ENCODE data around the gene TBX5. TPM values are rescaled to one million over a fixed set of nuclear protein-coding genes. Genes with fewer than 3 reads are reported as not detected.

TBX5 gene
- polyA plus RNA-seq, 3 donors: not detected

DNA sequence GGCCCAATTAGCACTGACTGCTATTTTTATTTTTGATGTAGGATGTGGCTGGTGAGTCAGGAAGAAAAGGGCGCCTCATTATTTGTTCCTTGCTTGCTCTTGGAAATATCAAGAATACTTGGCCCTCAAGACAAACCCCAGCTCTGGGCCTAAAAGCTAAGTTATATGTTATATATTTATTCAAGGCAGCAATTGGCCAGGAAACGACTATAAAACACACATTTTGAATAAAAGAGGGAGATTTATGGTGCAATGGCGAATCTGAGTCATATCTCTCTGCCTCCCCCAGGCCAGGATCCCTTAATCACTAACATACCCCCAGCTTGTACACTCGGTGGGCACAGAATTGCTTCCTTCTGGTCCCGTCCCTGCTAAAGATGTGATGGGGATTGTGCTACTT is 63.3 kb downstream of the TBX5 start:
- H2AFZ ChIP-seq (ENCODE audit: insufficient read depth, low read depth, low read length, poor library complexity, severe bottlenecking): no peak overlapping the region
- no peaks in the 10 kb centered on the region for H3K27me3 ChIP-seq (ENCODE audit: control insufficient read depth in 2 of 2, insufficient read depth in 2 of 2, low read length in 2 of 2)
- no peak for DNase-seq
- no CpG with 5 or more reads among the region's 5 CpGs for WGBS (ENCODE audit: insufficient coverage)
- intact Hi-C loops (cut with micrococcal nuclease): no loop called here
- H3K27ac ChIP-seq (ENCODE audit: low read depth in 1 of 2, low read length in 2 of 2): no peak overlapping the region
- H4K20me1 ChIP-seq (ENCODE audit: insufficient read depth, low read length): no peaks in the 10 kb centered on the region
- H3K79me2 ChIP-seq (ENCODE audit: insufficient read depth, low read length): no peaks in the 10 kb centered on the region
- H3K4me3 Mint-ChIP-seq: no peak overlapping the region
- TF ChIP-seq, protein P1, sequence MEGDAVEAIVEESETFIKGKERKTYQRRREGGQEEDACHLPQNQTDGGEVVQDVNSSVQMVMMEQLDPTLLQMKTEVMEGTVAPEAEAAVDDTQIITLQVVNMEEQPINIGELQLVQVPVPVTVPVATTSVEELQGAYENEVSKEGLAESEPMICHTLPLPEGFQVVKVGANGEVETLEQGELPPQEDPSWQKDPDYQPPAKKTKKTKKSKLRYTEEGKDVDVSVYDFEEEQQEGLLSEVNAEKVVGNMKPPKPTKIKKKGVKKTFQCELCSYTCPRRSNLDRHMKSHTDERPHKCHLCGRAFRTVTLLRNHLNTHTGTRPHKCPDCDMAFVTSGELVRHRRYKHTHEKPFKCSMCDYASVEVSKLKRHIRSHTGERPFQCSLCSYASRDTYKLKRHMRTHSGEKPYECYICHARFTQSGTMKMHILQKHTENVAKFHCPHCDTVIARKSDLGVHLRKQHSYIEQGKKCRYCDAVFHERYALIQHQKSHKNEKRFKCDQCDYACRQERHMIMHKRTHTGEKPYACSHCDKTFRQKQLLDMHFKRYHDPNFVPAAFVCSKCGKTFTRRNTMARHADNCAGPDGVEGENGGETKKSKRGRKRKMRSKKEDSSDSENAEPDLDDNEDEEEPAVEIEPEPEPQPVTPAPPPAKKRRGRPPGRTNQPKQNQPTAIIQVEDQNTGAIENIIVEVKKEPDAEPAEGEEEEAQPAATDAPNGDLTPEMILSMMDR (IDR thresholded peaks at IDR 0.05): no peak
- H3K9ac ChIP-seq (ENCODE audit: insufficient read depth, low read length, poor library complexity, severe bottlenecking): no peak overlapping the region
- H3K36me3 ChIP-seq (replicated peaks in 1 of 2; ENCODE audit: control insufficient read depth in 1 of 2, insufficient read depth in 2 of 2, low read length in 2 of 2): no peaks in the 10 kb centered on the region
- no peak overlapping the region for H3K27ac Mint-ChIP-seq
- no peaks in the 10 kb centered on the region for H3K4me1 ChIP-seq (ENCODE audit: control insufficient read depth in 1 of 2, insufficient read depth in 2 of 2, low read length in 2 of 2)
- peaks cover 0 to 5% (median 1%) of the 10 kb centered on the region in 7 donors for H3K9me3 Mint-ChIP-seq
- H3K9me3 ChIP-seq (replicated peaks in 1 of 2; ENCODE audit: control insufficient read depth in 1 of 2, insufficient read depth in 1 of 2, low read length in 2 of 2): no peaks in the 10 kb centered on the region
- H3K4me2 ChIP-seq (replicated peaks; ENCODE audit: extremely low read depth, low read length, poor library complexity, severe bottlenecking): no peak overlapping the region
- no peaks in the 10 kb centered on the region for H3K36me3 Mint-ChIP-seq
- peaks cover 0 to 4% (median 2%) of the 10 kb centered on the region in 3 donors for H3K27me3 Mint-ChIP-seq (ENCODE audit: low read depth in 3 of 3)
- no peak overlapping the region for H3K4me3 ChIP-seq (replicated peaks in 1 of 3; ENCODE audit: low read depth in 2 of 3, low read length in 3 of 3)
- no peaks in the 10 kb centered on the region for H3K4me1 Mint-ChIP-seq

DNA sequence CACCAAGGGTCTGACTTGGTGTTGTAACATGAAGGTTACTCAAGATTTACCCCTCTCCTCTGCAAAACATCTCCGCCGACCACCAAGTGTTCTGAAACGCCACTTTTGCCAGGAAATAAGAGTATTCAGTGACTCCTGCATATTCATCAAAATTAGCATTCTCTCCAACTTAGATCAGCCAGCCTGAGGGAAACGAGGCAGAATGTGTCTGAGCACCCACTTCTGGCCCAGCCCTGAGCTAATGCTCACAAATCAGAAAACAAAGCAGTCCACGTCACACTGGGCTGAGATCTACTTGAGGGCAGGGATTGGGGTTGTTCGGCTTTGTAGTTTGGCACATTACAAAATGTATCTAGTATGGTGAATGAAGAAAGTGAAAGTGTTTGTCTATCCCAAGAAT is 64.3 kb downstream of the TBX5 start:
- Histone ChIP-seq H3K79me2 (ENCODE audit: insufficient read depth, low read length) (no peaks in the 10 kb centered on the region), H3K9me3 (replicated peaks in 1 of 2; ENCODE audit: control insufficient read depth in 1 of 2, insufficient read depth in 1 of 2, low read length in 2 of 2) (no peaks in the 10 kb centered on the region), H3K4me3 (replicated peaks in 1 of 3; ENCODE audit: low read depth in 2 of 3, low read length in 3 of 3) (no peak overlapping the region), H3K4me1 (ENCODE audit: control insufficient read depth in 1 of 2, insufficient read depth in 2 of 2, low read length in 2 of 2) (no peaks in the 10 kb centered on the region), H3K4me2 (replicated peaks; ENCODE audit: extremely low read depth, low read length, poor library complexity, severe bottlenecking) (no peak overlapping the region), H3K27me3 (ENCODE audit: control insufficient read depth in 2 of 2, insufficient read depth in 2 of 2, low read length in 2 of 2) (no peaks in the 10 kb centered on the region), H4K20me1 (ENCODE audit: insufficient read depth, low read length) (no peaks in the 10 kb centered on the region), H2AFZ (ENCODE audit: insufficient read depth, low read depth, low read length, poor library complexity, severe bottlenecking) (no peak overlapping the region), H3K9ac (ENCODE audit: insufficient read depth, low read length, poor library complexity, severe bottlenecking) (no peak overlapping the region), H3K27ac (ENCODE audit: low read depth in 1 of 2, low read length in 2 of 2) (no peak overlapping the region), H3K36me3 (replicated peaks in 1 of 2; ENCODE audit: control insufficient read depth in 1 of 2, insufficient read depth in 2 of 2, low read length in 2 of 2) (no peaks in the 10 kb centered on the region)
- no peak for DNase-seq
- Mint-ChIP-seq H3K4me3 (no peak overlapping the region), H3K27ac (no peak overlapping the region), H3K4me1 (no peaks in the 10 kb centered on the region), H3K9me3 (peaks cover 0 to 8% (median 3%) of the 10 kb centered on the region in 7 donors), H3K27me3 (ENCODE audit: low read depth in 3 of 3) (peaks cover 0 to 2% (median 2%) of the 10 kb centered on the region in 3 donors), H3K36me3 (no peaks in the 10 kb centered on the region)
- WGBS (ENCODE audit: insufficient coverage): 100% methylated on average over 3 of the region's 6 CpGs
- intact Hi-C loops (cut with micrococcal nuclease): no loop called here
- TF ChIP-seq, protein P1 (IDR thresholded peaks at IDR 0.05): no peak
